H4 (cell line): ENCODE measurements around the gene CLCN3. TPM values are rescaled to one million over a fixed set of nuclear protein-coding genes. Genes with fewer than 3 reads are reported as not detected.
"Not testable (repeated sequence)": the region's sequence is repeated elsewhere in the genome, so short reads cannot be mapped to it uniquely, and the experiment has no call there.

Experiments used
- DNase-seq: peaks from one replicate; pipeline ENCODE4 v3.0.0-alpha.2; 2015; ENCODE audit warnings: low spot score
- total RNA-seq: library from RNA; depleted of rRNA; stranded (reverse); fragments of >200 nt; shearing (Covaris generic); gene quantifications from 2 replicates; pipeline ENCODE4 v1.2.3, GENCODE V29; 2014

The CLCN3 gene
- total RNA-seq, 1 experiment from 2014 or later = 23.8 TPM

GRCh38 chr4:169698331-169698730 is 78.0 kb downstream of the CLCN3 start:
- DNase-seq = no peak

GRCh38 chr4:169707958-169708643 is 87.7 kb downstream of the CLCN3 start:
- no peak for DNase-seq

- DNase-seq = no peak
These were observed 95.4 kb downstream of the CLCN3 start for GRCh38 chr4:169715826-169716225.

GRCh38 chr4:169716677-169717076 is 96.3 kb downstream of the CLCN3 start:
- no peak for DNase-seq

- no peak for DNase-seq
These were observed 100.2 kb downstream of the CLCN3 start for GRCh38 chr4:169720529-169720928.

GRCh38 chr4:169723207-169723965 is 103.0 kb downstream of the CLCN3 start:
- DNase-seq = no peak

GRCh38 chr4:169724260-169724659 is 103.9 kb downstream of the CLCN3 start:
- DNase-seq = no peak

- DNase-seq = no peak
These were observed 107.2 kb downstream of the CLCN3 start for GRCh38 chr4:169727616-169728015.

GRCh38 chr4:169730564-169730963 is 110.2 kb downstream of the CLCN3 start:
- DNase-seq = no peak

- not testable (repeated sequence) for DNase-seq
These were observed 118.2 kb downstream of the CLCN3 start for GRCh38 chr4:169738604-169739003.

GRCh38 chr4:169741569-169741968 is 121.2 kb downstream of the CLCN3 start:
- no peak for DNase-seq

GRCh38 chr4:169744601-169745000 is 124.2 kb downstream of the CLCN3 start:
- DNase-seq = no peak

- DNase-seq = no peak
These were observed 124.9 kb downstream of the CLCN3 start for GRCh38 chr4:169745291-169745690.

GRCh38 chr4:169756971-169757574 is 136.7 kb downstream of the CLCN3 start:
- no peak for DNase-seq

GRCh38 chr4:169757575-169758184 is 137.3 kb downstream of the CLCN3 start, which contains the start of gene HPF1:
Gene HPF1 (minus strand): TSS chr4:169757944. CDS start chr4:169757877, 67 bp downstream.
- DNase-seq = peak; percentile 72

- no peak for DNase-seq
These were observed 138.1 kb downstream of the CLCN3 start for GRCh38 chr4:169758401-169758962.

- no peak for DNase-seq
These were observed 141.5 kb downstream of the CLCN3 start for GRCh38 chr4:169761846-169762245.

GRCh38 chr4:169765835-169766234 is 145.5 kb downstream of the CLCN3 start:
- no peak for DNase-seq

- DNase-seq = no peak
These were observed 146.4 kb downstream of the CLCN3 start for GRCh38 chr4:169766741-169767140.

GRCh38 chr4:169768385-169768784 is 148.0 kb downstream of the CLCN3 start:
- DNase-seq = no peak

GRCh38 chr4:169770416-169770815 is 150.0 kb downstream of the CLCN3 start:
- DNase-seq = no peak

GRCh38 chr4:169771556-169772080 is 151.2 kb downstream of the CLCN3 start:
- DNase-seq = not testable (repeated sequence)
